GM12892 (cell line): ENCODE results near the gene MRPL19.

ENCODE experiments used
- POLR2A ChIP-seq: IDR thresholded peaks from 2 replicates; pipeline ENCODE4 v1.6.1; 2011; ENCODE audit warnings: low read depth, low read length, control low read depth
- POLR2AphosphoS5 ChIP-seq: IDR thresholded peaks from 2 replicates; pipeline ENCODE4 v1.6.1; 2011; ENCODE audit warnings: low read depth, low read length, control low read depth
- TAF1 ChIP-seq: IDR thresholded peaks from 2 replicates; pipeline ENCODE4 v1.6.1; 2011; ENCODE audit warnings: low read depth, mild to moderate bottlenecking, control low read depth, low read length, borderline replicate concordance

- TF ChIP-seq POLR2AphosphoS5 (no peak), TAF1 (no peak), POLR2A (no peak)
Observed at GRCh38 chr2:75679556-75679955, 33.0 kb downstream of the MRPL19 start.
